Heart left ventricle (tissue), 16 donors: ENCODE measurements around the gene KLLN. TPM values are rescaled to one million over a fixed set of nuclear protein-coding genes. Genes with fewer than 3 reads are reported as not detected.
"Not testable (repeated sequence)": the region's sequence is repeated elsewhere in the genome, so short reads cannot be mapped to it uniquely, and the experiment has no call there.

ENCODE experiments used
- ATAC-seq, 4 donors: fragments of 200-7000 bp; cut with Tn5 transposase; one replicate each; pipeline ENCODE4 v1.9.1; 2020 to 2022; ENCODE audit warnings: moderate library complexity in 4 of 4, mild to moderate bottlenecking in 3 of 4, moderate number of reproducible peaks in 1 of 4
- DNase-seq, 5 donors: peaks; one replicate each; pipeline ENCODE4 v3.0.0-alpha.2; 2020
- H3K27ac ChIP-seq, 12 donors: fragments of 200-600 bp; sonication (generic) in 4 of 12; one replicate each; pipeline versions ENCODE4 v1.5.0 to v1.8.0; 2016 to 2022; ENCODE audit warnings: mild to moderate bottlenecking in 2 of 12
- H3K27me3 ChIP-seq, 9 donors: fragments of 200-600 bp; sonication (generic) in 2 of 9; one replicate each; pipeline versions ENCODE4 v1.5.1 to v1.8.0; 2016 to 2022; ENCODE audit warnings: mild to moderate bottlenecking in 3 of 9
- H3K36me3 ChIP-seq, 9 donors: fragments of 200-600 bp; sonication (generic) in 2 of 9; one replicate each; pipeline versions ENCODE4 v1.5.0 to v1.8.0; 2018 to 2022; ENCODE audit warnings: mild to moderate bottlenecking in 2 of 9
- H3K4me1 ChIP-seq, 12 donors: fragments of 200-600 bp; sonication (generic) in 4 of 12; one replicate each; pipeline versions ENCODE4 v1.5.0 to v1.8.0; 2016 to 2022; ENCODE audit warnings: mild to moderate bottlenecking in 3 of 12
- H3K4me3 ChIP-seq, 12 donors: fragments of 200-600 bp; sonication (generic) in 4 of 12; one replicate each; pipeline versions ENCODE4 v1.5.0 to v1.8.0; 2017 to 2022; ENCODE audit warnings: mild to moderate bottlenecking in 9 of 12, moderate library complexity in 4 of 12
- H3K9me3 ChIP-seq, 12 donors: fragments of 200-600 bp; sonication (generic) in 4 of 12; one replicate each; pipeline versions ENCODE4 v1.5.0 to v1.8.0; 2016 to 2022; ENCODE audit warnings: mild to moderate bottlenecking in 1 of 12
- POLR2A ChIP-seq, 2 donors: fragments of 450-650 bp; IDR thresholded peaks; one replicate each; pipeline ENCODE4 v1.6.1; 2017; ENCODE audit warnings: antibody characterized with exemption in 2 of 2, mild to moderate bottlenecking in 2 of 2, moderate library complexity in 2 of 2
- WGBS, 4 donors: extraction: QIAGEN DNeasy Blood & Tissue Kit in 2 of 4; methylation state at CpG; one replicate each; pipeline versions ENCODE4 v1.1.5 to v1.1.7; 2013 to 2018; 5-methylcytosine and 5-hydroxymethylcytosine counted together
- intact Hi-C, 10 donors: fragments of 100-400 bp; cut with DNase I; formaldehyde crosslinking; loops; one replicate each; pipeline versions ENCODE4 v1.11.1 to v1.14.2; 2022
- long read RNA-seq, 3 donors: library from polyadenylated mRNA; unstranded; transcript quantifications; one replicate each; pipeline ENCODE4 v2.0.0, GENCODE V29; 2020 to 2021
- polyA plus RNA-seq, 2 donors: library from polyadenylated mRNA; stranded (reverse); fragments of 200-250 nt; gene quantifications; one replicate each; pipeline ENCODE4 v1.2.3, GENCODE V29; 2013
- total RNA-seq, 9 donors: library from RNA; depleted of rRNA in 2 of 9; stranded (reverse); fragments of >200 nt in 2 of 9; fragmentation: NEBNext Ultra II Directional in 3 of 9; extraction: Animal tissue kit (Norgen Biotek cat#: 25700) in 3 of 9; gene quantifications; one replicate each; pipeline versions ENCODE4 v1.1.0 to v1.2.4, GENCODE V29; 2016 to 2023
- TF ChIP-seq, protein P1 (sequence below), 12 donors: fragments of 200-600 bp; sonication (generic) in 4 of 12; IDR thresholded peaks; one replicate each; pipeline versions ENCODE4 v1.5.0 to v1.8.0; 2018 to 2022; ENCODE audit warnings: antibody characterized with exemption in 12 of 12, mild to moderate bottlenecking in 5 of 12
- donor health status: ischemic (EF 13 %, LVEDD 7.1; RV severe dilation, severe dysfunction).
- donor health status: healthy with polysubstance abuse.
- donor health status: DM: no; HTN: yes; CAD: no.
- donor health status: DM: no; HTN: no; CAD: no.
- donor health status: ischemic (EF 25% LVEDD 6.9; RV normal size, moderate dysfunction).
- donor health status: ischemic (EF 25% LVEDD 5.7; RV mildly dilated, moderate dysfunction).
- donor health status: healthy.
- donor health status: DM: yes; HTN: yes; CAD: no.
- donor health status: ischemic (EF 35%, LVEDD 5.7; RV mildly dilated, moderate dysfunction).
- donor health status: nonischemic (EF 11% LVEDD 7.7; RV severe dilation, severe dysfunction).
- donor health status: DM: yes; HTN: yes; CAD: no.
- donor health status: PGD.
- donor health status: ischemic (EF 29% LVEDD 5.4; RV normal size, mild dysfunction).
- donor health status: nonischemic (EF 23%, LVEDD 6.1; RV moderate dilation, normal function).

Gene KLLN
- total RNA-seq (under 1 TPM; 0.13 to 0.57 (median 0.43) TPM), polyA plus RNA-seq (under 1 TPM; 0.19 to 0.26 TPM)
- long read RNA-seq, donor 1, full-length matches to known transcripts = 1 of 1 reads
- long read RNA-seq, donor 1, partial matches to known transcripts = 0 of 1 reads
- long read RNA-seq, donor 1, other reads (novel, unspliced or antisense) = 0 of 1 reads
- long read RNA-seq, donor 2 = 0 reads
- long read RNA-seq, donor 3 = 0 reads

DNA sequence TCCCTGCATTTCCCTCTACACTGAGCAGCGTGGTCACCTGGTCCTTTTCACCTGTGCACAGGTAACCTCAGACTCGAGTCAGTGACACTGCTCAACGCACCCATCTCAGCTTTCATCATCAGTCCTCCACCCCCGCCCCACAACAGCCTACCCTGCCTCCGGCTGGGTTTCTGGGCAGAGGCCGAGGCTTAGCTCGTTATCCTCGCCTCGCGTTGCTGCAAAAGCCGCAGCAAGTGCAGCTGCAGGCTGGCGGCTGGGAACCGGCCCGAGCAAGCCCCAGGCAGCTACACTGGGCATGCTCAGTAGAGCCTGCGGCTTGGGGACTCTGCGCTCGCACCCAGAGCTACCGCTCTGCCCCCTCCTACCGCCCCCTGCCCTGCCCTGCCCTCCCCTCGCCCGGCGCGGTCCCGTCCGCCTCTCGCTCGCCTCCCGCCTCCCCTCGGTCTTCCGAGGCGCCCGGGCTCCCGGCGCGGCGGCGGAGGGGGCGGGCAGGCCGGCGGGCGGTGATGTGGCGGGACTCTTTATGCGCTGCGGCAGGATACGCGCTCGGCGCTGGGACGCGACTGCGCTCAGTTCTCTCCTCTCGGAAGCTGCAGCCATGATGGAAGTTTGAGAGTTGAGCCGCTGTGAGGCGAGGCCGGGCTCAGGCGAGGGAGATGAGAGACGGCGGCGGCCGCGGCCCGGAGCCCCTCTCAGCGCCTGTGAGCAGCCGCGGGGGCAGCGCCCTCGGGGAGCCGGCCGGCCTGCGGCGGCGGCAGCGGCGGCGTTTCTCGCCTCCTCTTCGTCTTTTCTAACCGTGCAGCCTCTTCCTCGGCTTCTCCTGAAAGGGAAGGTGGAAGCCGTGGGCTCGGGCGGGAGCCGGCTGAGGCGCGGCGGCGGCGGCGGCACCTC, at the start of gene KLLN, which contains the start of gene PTEN:
KLLN (minus strand) TSS at position 481 of the 891 bp plus-strand sequence. CDS start 1,046 bp downstream, outside the sequence.
PTEN (plus strand) TSS at position 573 of the 891 bp plus-strand sequence. CDS start 845 bp downstream, outside the sequence.
- Histone ChIP-seq H3K4me1 (peaks cover 0 to 36% (median 15%) of the 10 kb centered on the region in 12 donors), H3K27me3 (no peaks in the 10 kb centered on the region), H3K4me3 (peak within 1 kb of the TSS; percentile 63 to 95 (median 80)), H3K9me3 (no peaks in the 10 kb centered on the region), H3K36me3 (no peaks in the 10 kb centered on the region), H3K27ac (peak within 1 kb of the TSS; percentile 95 to 99 (median 97))
- intact Hi-C loops = loop anchor here (2.0 to 10.0 kb wide), 21 partner anchors 62 to 689 kb away; no protein-coding TSS in a partner anchor
- whole genome bisulfite sequencing, 4 donors = 0 to 1% (median 0%) methylated on average over 11 to 89 of the region's 89 CpGs
- DNase-seq = peak; percentile 91 to 95 (median 93)
- TF ChIP-seq, protein P1, sequence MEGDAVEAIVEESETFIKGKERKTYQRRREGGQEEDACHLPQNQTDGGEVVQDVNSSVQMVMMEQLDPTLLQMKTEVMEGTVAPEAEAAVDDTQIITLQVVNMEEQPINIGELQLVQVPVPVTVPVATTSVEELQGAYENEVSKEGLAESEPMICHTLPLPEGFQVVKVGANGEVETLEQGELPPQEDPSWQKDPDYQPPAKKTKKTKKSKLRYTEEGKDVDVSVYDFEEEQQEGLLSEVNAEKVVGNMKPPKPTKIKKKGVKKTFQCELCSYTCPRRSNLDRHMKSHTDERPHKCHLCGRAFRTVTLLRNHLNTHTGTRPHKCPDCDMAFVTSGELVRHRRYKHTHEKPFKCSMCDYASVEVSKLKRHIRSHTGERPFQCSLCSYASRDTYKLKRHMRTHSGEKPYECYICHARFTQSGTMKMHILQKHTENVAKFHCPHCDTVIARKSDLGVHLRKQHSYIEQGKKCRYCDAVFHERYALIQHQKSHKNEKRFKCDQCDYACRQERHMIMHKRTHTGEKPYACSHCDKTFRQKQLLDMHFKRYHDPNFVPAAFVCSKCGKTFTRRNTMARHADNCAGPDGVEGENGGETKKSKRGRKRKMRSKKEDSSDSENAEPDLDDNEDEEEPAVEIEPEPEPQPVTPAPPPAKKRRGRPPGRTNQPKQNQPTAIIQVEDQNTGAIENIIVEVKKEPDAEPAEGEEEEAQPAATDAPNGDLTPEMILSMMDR (IDR thresholded peaks at IDR 0.05) = peak in 1 of 12 donors; percentile 7
- peak in 1 of 2 donors; percentile 82 for TF ChIP-seq POLR2A (IDR thresholded peaks at IDR 0.05)
- peak; percentile 57 to 81 (median 72) for ATAC-seq

DNA sequence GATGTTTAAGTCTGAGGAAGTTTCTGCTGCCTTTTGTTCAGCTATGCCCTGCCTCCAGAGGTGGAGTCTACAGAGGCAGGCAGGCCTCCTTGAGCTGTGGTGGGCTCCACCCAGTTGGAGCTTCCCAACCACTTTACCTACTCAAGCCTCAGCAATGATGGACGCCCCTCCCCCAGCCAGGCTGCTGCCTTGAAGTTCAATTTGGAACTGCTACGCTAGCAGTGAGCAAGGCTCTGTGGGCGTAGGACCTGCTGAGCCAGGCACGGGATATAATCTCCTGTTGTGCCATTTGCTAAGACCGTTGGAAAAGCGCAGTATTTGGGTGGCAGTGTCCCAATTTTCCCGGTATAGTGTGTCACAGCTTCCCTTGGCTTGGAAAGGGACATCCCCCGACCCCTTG, 40.1 kb upstream of the KLLN start:
- H3K27ac ChIP-seq, H3K27me3 ChIP-seq, DNase-seq, intact Hi-C loops, ATAC-seq, H3K4me3 ChIP-seq: not testable (repeated sequence)
- 89 to 97% (median 94%) methylated on average over 7 to 8 of the region's 8 CpGs for WGBS, 4 donors
- Histone ChIP-seq H3K9me3 (peaks cover 0 to 40% (median 10%) of the 10 kb centered on the region in 12 donors), H3K36me3 (peaks cover 0 to 32% (median 2%) of the 10 kb centered on the region in 9 donors), H3K4me1 (peaks cover 0 to 31% (median 13%) of the 10 kb centered on the region in 12 donors)

- Histone ChIP-seq H3K9me3 (peaks cover 0 to 40% (median 2%) of the 10 kb centered on the region in 12 donors), H3K36me3 (peaks cover 0 to 15% (median 8%) of the 10 kb centered on the region in 9 donors), H3K4me1 (peaks cover 0 to 41% (median 14%) of the 10 kb centered on the region in 12 donors)
- 97 to 99% (median 97%) methylated on average over 8 of the region's 8 CpGs for WGBS, 4 donors
- intact Hi-C loops, H3K27ac ChIP-seq, H3K4me3 ChIP-seq, ATAC-seq, H3K27me3 ChIP-seq, DNase-seq: not testable (repeated sequence)
These were observed 34.6 kb upstream of the KLLN start for GRCh38 chr10:87897957-87898356.

GRCh38 chr10:87896216-87896615, 32.9 kb upstream of the KLLN start:
- Histone ChIP-seq H3K4me1 (peaks cover 0 to 51% (median 16%) of the 10 kb centered on the region in 12 donors), H3K27me3 (no peaks in the 10 kb centered on the region), H3K9me3 (peaks cover 0 to 23% (median 0%) of the 10 kb centered on the region in 12 donors), H3K36me3 (peaks cover 0 to 12% (median 8%) of the 10 kb centered on the region in 9 donors), H3K4me3 (no peak overlapping the region), H3K27ac (peak overlapping the region in 1 of 12 donors; percentile 6)
- WGBS, 4 donors = 42 to 49% (median 48%) methylated on average over 2 of the region's 2 CpGs
- no peak for DNase-seq
- no peak for ATAC-seq
- TF ChIP-seq, protein P1 (IDR thresholded peaks at IDR 0.05) = no peak
- TF ChIP-seq POLR2A (IDR thresholded peaks at IDR 0.05) = no peak
- intact Hi-C loops = no loop called here
